ENCODE measurements around the gene CAMK2N1.

Gene CAMK2N1

GRCh38 chr1:20449735-20450311, 36.2 kb downstream of the CAMK2N1 start:
- H3K27ac Mint-ChIP-seq = no peak overlapping the region

GRCh38 chr1:20448671-20449071, 37.3 kb downstream of the CAMK2N1 start:
- peaks cover 14% of the 10 kb centered on the region for H3K27me3 Mint-ChIP-seq (ENCODE audit: low read depth)
- H3K4me1 Mint-ChIP-seq (ENCODE audit: low read depth) = no peaks in the 10 kb centered on the region
- H3K27ac Mint-ChIP-seq = no peak overlapping the region
- H3K9me3 Mint-ChIP-seq = no peaks in the 10 kb centered on the region
- no peaks in the 10 kb centered on the region for H3K36me3 Mint-ChIP-seq (ENCODE audit: low read depth)
- no peak overlapping the region for H3K4me3 Mint-ChIP-seq

More at GRCh38 chr1:20449735-20450311, 36.2 kb downstream of the CAMK2N1 start:
- H3K4me3 Mint-ChIP-seq = no peak overlapping the region
- H3K36me3 Mint-ChIP-seq (ENCODE audit: low read depth) = no peaks in the 10 kb centered on the region
- H3K9me3 Mint-ChIP-seq = no peaks in the 10 kb centered on the region
- no peaks in the 10 kb centered on the region for H3K4me1 Mint-ChIP-seq (ENCODE audit: low read depth)
- peaks cover 14% of the 10 kb centered on the region for H3K27me3 Mint-ChIP-seq (ENCODE audit: low read depth)

- H3K27me3 Mint-ChIP-seq (ENCODE audit: low read depth) = peaks cover 14% of the 10 kb centered on the region
- no peak overlapping the region for H3K4me3 Mint-ChIP-seq
- H3K9me3 Mint-ChIP-seq = no peaks in the 10 kb centered on the region
- no peaks in the 10 kb centered on the region for H3K36me3 Mint-ChIP-seq (ENCODE audit: low read depth)
- H3K4me1 Mint-ChIP-seq (ENCODE audit: low read depth) = no peaks in the 10 kb centered on the region
- no peak overlapping the region for H3K27ac Mint-ChIP-seq
These were observed 38.2 kb downstream of the CAMK2N1 start for GRCh38 chr1:20447794-20448193.

DNA sequence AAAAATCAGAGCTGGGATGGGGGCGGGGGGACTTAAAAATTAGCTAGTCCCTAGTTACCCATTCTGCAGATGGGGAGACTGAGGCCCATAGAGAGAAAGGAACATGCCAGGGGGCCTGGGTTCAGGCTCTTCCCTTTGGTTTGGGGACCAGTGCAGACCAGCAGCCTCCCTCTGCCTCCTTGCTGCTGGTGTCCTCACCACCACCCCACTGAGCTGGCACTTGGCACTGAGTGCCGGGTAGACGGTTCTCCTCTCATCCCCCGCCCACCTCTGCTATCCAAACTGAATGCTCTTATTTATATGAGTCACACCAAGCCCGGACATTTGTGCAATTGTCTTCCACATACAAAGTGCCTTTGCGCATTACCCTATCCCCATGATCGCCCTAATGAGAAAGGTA, 39.2 kb downstream of the CAMK2N1 start:
- no peak overlapping the region for H3K27ac Mint-ChIP-seq
- H3K4me1 Mint-ChIP-seq (ENCODE audit: low read depth) = no peaks in the 10 kb centered on the region
- H3K9me3 Mint-ChIP-seq = no peaks in the 10 kb centered on the region
- no peaks in the 10 kb centered on the region for H3K36me3 Mint-ChIP-seq (ENCODE audit: low read depth)
- peaks cover 18% of the 10 kb centered on the region for H3K27me3 Mint-ChIP-seq (ENCODE audit: low read depth)
- H3K4me3 Mint-ChIP-seq = no peak overlapping the region

- H3K9me3 Mint-ChIP-seq = no peaks in the 10 kb centered on the region
- no peak overlapping the region for H3K27ac Mint-ChIP-seq
These were observed 40.1 kb downstream of the CAMK2N1 start for GRCh38 chr1:20445956-20446355.

DNA sequence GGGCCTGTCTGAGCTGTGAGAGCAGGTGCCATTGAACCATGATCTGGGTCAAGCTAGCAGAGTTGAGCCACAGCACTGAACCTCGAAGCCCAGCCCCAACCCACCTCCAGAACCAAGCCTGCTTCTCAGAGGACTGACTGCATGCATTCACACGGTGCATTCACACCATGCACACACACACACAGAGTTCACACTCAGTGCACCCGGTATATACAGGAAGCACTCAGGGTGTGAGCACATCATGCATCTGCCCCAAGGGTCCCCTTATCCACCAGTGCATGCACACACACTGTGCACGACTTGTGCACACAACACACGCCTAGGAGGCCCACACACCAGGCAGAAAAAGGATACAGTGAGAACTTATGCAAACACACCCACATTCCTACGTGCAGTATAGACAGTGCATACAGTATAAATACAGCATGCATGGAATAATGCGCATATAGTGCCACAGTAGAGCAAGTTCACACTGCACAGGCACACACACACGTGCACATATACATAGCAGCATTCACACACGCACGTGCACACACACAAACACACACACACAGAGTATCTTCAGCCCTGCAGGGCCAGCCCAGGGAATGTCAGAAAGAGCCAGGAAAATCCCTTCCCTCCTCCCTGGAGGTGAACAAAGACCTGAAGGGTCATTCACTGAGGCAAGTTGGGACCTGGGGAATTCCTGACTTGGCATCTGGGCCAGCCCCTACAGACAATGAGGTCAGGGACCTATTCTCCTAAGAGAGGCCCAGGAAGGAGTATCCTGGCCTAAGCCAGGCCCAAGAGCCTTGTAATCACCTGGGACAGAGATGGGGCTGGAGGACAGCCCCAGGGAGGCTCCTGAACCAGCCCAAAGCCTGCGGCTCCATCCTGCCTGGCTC, 42.1 kb downstream of the CAMK2N1 start:
- H3K4me1 Mint-ChIP-seq (ENCODE audit: low read depth) = no peaks in the 10 kb centered on the region
- no peak overlapping the region for H3K4me3 Mint-ChIP-seq
- no peaks in the 10 kb centered on the region for H3K9me3 Mint-ChIP-seq
- H3K36me3 Mint-ChIP-seq (ENCODE audit: low read depth) = no peaks in the 10 kb centered on the region
- no peak overlapping the region for H3K27ac Mint-ChIP-seq
- peaks cover 8% of the 10 kb centered on the region for H3K27me3 Mint-ChIP-seq (ENCODE audit: low read depth)

More at GRCh38 chr1:20445956-20446355, 40.1 kb downstream of the CAMK2N1 start:
- Mint-ChIP-seq H3K36me3 (ENCODE audit: low read depth) (no peaks in the 10 kb centered on the region), H3K4me3 (no peak overlapping the region), H3K4me1 (ENCODE audit: low read depth) (no peaks in the 10 kb centered on the region), H3K27me3 (ENCODE audit: low read depth) (peaks cover 18% of the 10 kb centered on the region)

DNA sequence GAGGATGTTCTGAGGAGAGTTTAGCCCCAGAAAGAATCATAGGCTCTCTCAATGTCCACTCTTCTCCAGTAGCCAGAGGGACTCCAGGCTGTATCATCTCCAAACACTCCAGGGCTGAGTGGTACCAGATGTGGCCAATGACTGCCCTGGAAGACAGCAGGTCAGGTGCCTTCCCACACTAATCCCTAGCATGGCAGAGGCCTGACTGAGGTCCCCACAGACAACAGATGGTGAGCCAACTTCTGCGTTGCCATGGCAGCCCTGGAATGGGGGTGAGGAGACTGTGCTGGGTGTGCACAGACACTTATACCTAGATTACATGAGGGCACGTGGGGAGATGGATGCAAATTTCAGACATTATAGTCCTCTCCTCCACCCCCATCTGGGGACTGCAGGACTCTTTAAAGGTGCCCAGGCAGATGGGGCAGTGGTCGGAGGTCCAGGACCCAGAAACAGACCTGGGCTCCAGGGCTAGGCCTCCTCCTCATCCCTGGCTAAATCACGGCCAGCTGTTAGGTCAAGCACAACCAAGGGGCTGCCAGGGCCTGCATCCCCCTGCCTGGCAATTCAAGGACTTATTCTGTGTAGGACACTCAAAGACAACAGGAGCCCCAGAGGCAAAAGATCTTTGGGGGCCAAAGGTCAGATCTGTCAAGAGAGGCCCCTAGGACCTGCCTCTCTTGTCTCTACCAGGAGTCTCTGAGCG, 42.9 kb downstream of the CAMK2N1 start:
- Mint-ChIP-seq H3K4me3 (no peak overlapping the region), H3K9me3 (no peaks in the 10 kb centered on the region), H3K36me3 (ENCODE audit: low read depth) (no peaks in the 10 kb centered on the region), H3K27me3 (ENCODE audit: low read depth) (peaks cover 8% of the 10 kb centered on the region), H3K27ac (no peak overlapping the region), H3K4me1 (ENCODE audit: low read depth) (no peaks in the 10 kb centered on the region)

GRCh38 chr1:20440785-20441200, 45.2 kb downstream of the CAMK2N1 start:
- Mint-ChIP-seq H3K36me3 (ENCODE audit: low read depth) (no peaks in the 10 kb centered on the region), H3K4me1 (ENCODE audit: low read depth) (no peaks in the 10 kb centered on the region), H3K4me3 (no peak overlapping the region), H3K9me3 (no peaks in the 10 kb centered on the region), H3K27ac (no peak overlapping the region), H3K27me3 (ENCODE audit: low read depth) (peaks cover 4% of the 10 kb centered on the region)

DNA sequence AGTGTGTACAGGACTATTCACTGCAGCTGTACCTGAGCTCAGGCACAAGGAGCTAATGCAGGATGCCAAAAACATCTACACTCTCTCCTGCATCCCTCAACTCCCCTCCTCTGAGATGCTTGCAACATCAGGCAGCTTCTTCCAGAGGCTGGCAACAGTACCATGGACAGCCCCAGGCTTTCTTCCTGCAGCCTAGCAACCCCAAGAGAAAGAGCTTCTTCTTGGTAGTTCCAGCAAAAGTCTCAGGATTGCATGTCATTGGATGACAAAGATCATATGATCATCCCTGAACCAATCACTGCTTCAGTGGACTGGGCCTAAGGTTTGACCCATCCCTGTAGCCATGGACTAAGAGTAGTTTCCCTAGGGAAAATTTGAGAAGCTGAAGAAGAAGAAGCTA, 46.7 kb downstream of the CAMK2N1 start:
- no peaks in the 10 kb centered on the region for H3K36me3 Mint-ChIP-seq (ENCODE audit: low read depth)
- no peak overlapping the region for H3K27ac Mint-ChIP-seq
- H3K27me3 Mint-ChIP-seq (ENCODE audit: low read depth) = peaks cover 4% of the 10 kb centered on the region
- H3K4me3 Mint-ChIP-seq = no peak overlapping the region
- no peaks in the 10 kb centered on the region for H3K4me1 Mint-ChIP-seq (ENCODE audit: low read depth)
- no peaks in the 10 kb centered on the region for H3K9me3 Mint-ChIP-seq

GRCh38 chr1:20437640-20438039, 48.4 kb downstream of the CAMK2N1 start:
- Mint-ChIP-seq H3K36me3 (ENCODE audit: low read depth) (no peaks in the 10 kb centered on the region), H3K27ac (no peak overlapping the region), H3K27me3 (ENCODE audit: low read depth) (peaks cover 7% of the 10 kb centered on the region)

DNA sequence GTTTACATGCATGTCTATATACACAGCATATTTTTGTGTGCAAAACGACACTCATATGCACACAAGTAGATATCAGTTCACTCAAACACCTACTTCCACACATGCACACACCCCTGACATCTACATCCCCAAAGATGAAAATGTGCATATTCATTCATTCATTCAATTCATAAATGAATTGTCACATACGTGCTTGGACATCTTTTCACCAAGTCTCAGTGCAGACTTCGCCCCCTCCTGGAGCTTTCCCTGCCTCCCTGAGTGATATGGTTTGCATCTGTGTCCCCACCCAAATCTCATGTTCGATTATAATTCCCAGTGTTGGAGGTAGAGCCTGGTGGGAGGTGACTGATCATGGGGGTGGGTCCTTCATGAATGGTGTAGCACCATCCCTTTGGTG, 53.1 kb downstream of the CAMK2N1 start:
- Mint-ChIP-seq H3K9me3 (no peaks in the 10 kb centered on the region), H3K27ac (no peak overlapping the region), H3K4me3 (no peak overlapping the region), H3K27me3 (ENCODE audit: low read depth) (peaks cover 24% of the 10 kb centered on the region), H3K4me1 (ENCODE audit: low read depth) (no peaks in the 10 kb centered on the region), H3K36me3 (ENCODE audit: low read depth) (no peaks in the 10 kb centered on the region)

More at GRCh38 chr1:20437640-20438039, 48.4 kb downstream of the CAMK2N1 start:
- Mint-ChIP-seq H3K4me3 (no peak overlapping the region), H3K4me1 (ENCODE audit: low read depth) (no peaks in the 10 kb centered on the region), H3K9me3 (no peaks in the 10 kb centered on the region)
